GM19455 (cell line): Measurements from ENCODE around the gene MLLT11.

ENCODE experiments used
- ATAC-seq: cut with Tn5 transposase; IDR thresholded peaks from one replicate; pipeline ENCODE4 v1.9.1; 2021; ENCODE audit not compliant: unreplicated experiment

The MLLT11 gene

GRCh38 chr1:151060007-151060656 lies at the start of gene MLLT11:
MLLT11 (plus strand) TSS chr1:151060397; CDS start chr1:151067225, 6,828 bp downstream.
- ATAC-seq = no peak

GRCh38 chr1:151011154-151011850 lies 48.9 kb upstream of the MLLT11 start:
- ATAC-seq = no peak

GRCh38 chr1:151012684-151013471 lies 47.3 kb upstream of the MLLT11 start:
- ATAC-seq = no peak

GRCh38 chr1:151013518-151013917 lies 46.7 kb upstream of the MLLT11 start:
- no peak for ATAC-seq

GRCh38 chr1:151024540-151025146 lies 35.6 kb upstream of the MLLT11 start:
- ATAC-seq = no peak

GRCh38 chr1:151026460-151026859 lies 33.7 kb upstream of the MLLT11 start:
- ATAC-seq = no peak

- no peak for ATAC-seq
Observed at GRCh38 chr1:151032164-151032563, 28.0 kb upstream of the MLLT11 start.

- ATAC-seq = no peak
Observed at GRCh38 chr1:151035167-151035566, 25.0 kb upstream of the MLLT11 start.

GRCh38 chr1:151036356-151036755 lies 23.8 kb upstream of the MLLT11 start, which contains the start of gene BNIPL:
BNIPL (plus strand) TSS chr1:151036586; CDS start chr1:151036726, 140 bp downstream.
- ATAC-seq = no peak

GRCh38 chr1:151037032-151037431 lies 23.2 kb upstream of the MLLT11 start:
- no peak for ATAC-seq

- no peak for ATAC-seq
Observed at GRCh38 chr1:151039521-151039920, 20.7 kb upstream of the MLLT11 start.

GRCh38 chr1:151043163-151043562 lies 17.0 kb upstream of the MLLT11 start:
- ATAC-seq = no peak

- peak; percentile 57 for ATAC-seq
Observed at GRCh38 chr1:151047591-151047924, 12.6 kb upstream of the MLLT11 start, which contains the start of gene C1orf56. C1orf56 (plus strand) TSS chr1:151047751; CDS start chr1:151047848, 97 bp downstream.

GRCh38 chr1:151047925-151048644 lies 12.1 kb upstream of the MLLT11 start:
- ATAC-seq = peak; percentile 46

GRCh38 chr1:151048645-151049032 lies 11.6 kb upstream of the MLLT11 start:
- no peak for ATAC-seq

- ATAC-seq = no peak
Observed at GRCh38 chr1:151049458-151049857, 10.7 kb upstream of the MLLT11 start.

- ATAC-seq = no peak
Observed at GRCh38 chr1:151050051-151050688, 10.0 kb upstream of the MLLT11 start.

- ATAC-seq = no peak
Observed at GRCh38 chr1:151051356-151052009, 8.7 kb upstream of the MLLT11 start.

GRCh38 chr1:151054971-151055547 lies 5.1 kb upstream of the MLLT11 start:
- no peak for ATAC-seq
